Activated naive CD4-positive, alpha-beta T cell treated with anti-CD3 and anti-CD28 coated beads, Interleukin-2, amount 10 ng/mL, durations not matched to agents 7 days and 5 days (primary cell): ENCODE measurements around the gene ALG12.

ENCODE experiments used
- CTCF ChIA-PET: fragments of 350-600 bp; sonication (Branson Sonifier 250); formaldehyde crosslinking; loops from one replicate; lab custom pipeline; 2021; ENCODE audit warnings: antibody characterized with exemption; lab: Charles Lee
- DNase-seq: peaks from one replicate; pipeline ENCODE4 v3.0.0-alpha.2; 2020
- H3K27ac Mint-ChIP-seq: one replicate; pipeline ENCODE4 v1.8.0; 2021; ENCODE audit warnings: mild to moderate bottlenecking, moderate library complexity, mixed read lengths
- H3K27me3 Mint-ChIP-seq: one replicate; pipeline ENCODE4 v1.8.0; 2021; ENCODE audit warnings: mild to moderate bottlenecking, mixed read lengths
- H3K36me3 Mint-ChIP-seq: one replicate; pipeline ENCODE4 v1.8.0; 2021; ENCODE audit warnings: mixed read lengths
- H3K4me1 Mint-ChIP-seq: one replicate; pipeline ENCODE4 v1.8.0; 2021; ENCODE audit warnings: mixed read lengths
- H3K4me3 Mint-ChIP-seq: one replicate; pipeline ENCODE4 v1.8.0; 2021; ENCODE audit warnings: mild to moderate bottlenecking, moderate library complexity, mixed read lengths
- H3K9me3 Mint-ChIP-seq: one replicate; pipeline ENCODE4 v1.8.0; 2021; ENCODE audit warnings: mixed read lengths

ALG12 gene

GRCh38 chr22:49892226-49892899 lies 25.9 kb downstream of the ALG12 start:
- no peak for DNase-seq
- Mint-ChIP-seq H3K4me1 (no peaks in the 10 kb centered on the region), H3K4me3 (no peak overlapping the region), H3K36me3 (peaks cover 71% of the 10 kb centered on the region), H3K9me3 (peaks cover 9% of the 10 kb centered on the region), H3K27me3 (no peaks in the 10 kb centered on the region), H3K27ac (no peak overlapping the region)
- CTCF ChIA-PET = interaction anchor here (0.5 to 0.7 kb wide), 2 partner anchors 24 to 1631 kb away, joined by 3 to 4 read pairs; no protein-coding TSS in a partner anchor

DNA sequence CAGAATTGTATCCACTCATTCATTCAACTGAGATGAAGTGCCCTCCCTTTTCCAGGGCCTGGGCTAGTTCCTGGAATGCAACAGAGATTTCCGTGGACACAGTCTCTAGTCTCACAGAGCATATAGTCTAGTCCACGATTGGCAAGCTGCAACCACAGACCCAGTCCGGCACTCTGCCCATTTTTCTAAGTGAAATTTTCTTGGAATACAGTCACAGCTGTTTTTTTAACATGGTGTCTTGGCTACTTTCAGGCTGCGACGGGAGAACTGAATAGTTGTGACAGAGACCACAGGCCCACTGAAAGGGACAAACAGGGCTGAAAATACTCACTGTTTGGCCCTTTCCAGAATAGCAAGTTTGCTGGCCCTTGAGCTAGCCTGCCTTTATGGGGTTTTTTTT lies 29.2 kb downstream of the ALG12 start:
- H3K4me1 Mint-ChIP-seq = no peaks in the 10 kb centered on the region
- DNase-seq = no peak
- CTCF ChIA-PET = no interaction called here
- peaks cover 80% of the 10 kb centered on the region for H3K36me3 Mint-ChIP-seq
- H3K9me3 Mint-ChIP-seq = peaks cover 5% of the 10 kb centered on the region
- no peaks in the 10 kb centered on the region for H3K27me3 Mint-ChIP-seq
- H3K4me3 Mint-ChIP-seq = no peak overlapping the region
- H3K27ac Mint-ChIP-seq = no peak overlapping the region

- Mint-ChIP-seq H3K27ac (no peak overlapping the region), H3K4me1 (no peaks in the 10 kb centered on the region), H3K4me3 (no peak overlapping the region), H3K9me3 (peaks cover 5% of the 10 kb centered on the region), H3K36me3 (peaks cover 81% of the 10 kb centered on the region), H3K27me3 (no peaks in the 10 kb centered on the region)
- DNase-seq = no peak
- CTCF ChIA-PET = no interaction called here
Observed at GRCh38 chr22:49887702-49888101, 30.5 kb downstream of the ALG12 start.

DNA sequence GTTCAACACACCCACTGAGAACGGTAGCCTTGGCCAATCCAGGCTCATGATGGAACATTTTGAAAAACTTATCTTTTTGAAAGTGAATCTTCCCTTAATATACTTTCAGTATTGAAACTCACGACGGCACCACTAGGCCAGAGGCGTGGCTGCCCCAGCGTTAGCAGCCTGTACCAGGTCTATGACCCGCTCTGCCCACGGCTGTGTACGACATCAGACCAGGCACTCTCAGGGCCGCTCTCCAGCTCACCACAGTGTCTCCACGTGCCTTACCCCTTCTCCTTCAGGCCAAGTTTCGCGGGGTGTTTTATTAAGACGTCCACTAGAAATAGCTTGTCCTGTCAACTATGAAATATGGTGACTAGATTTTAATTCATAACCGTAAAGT lies 31.2 kb downstream of the ALG12 start:
- Mint-ChIP-seq H3K4me3 (no peak overlapping the region), H3K27me3 (no peaks in the 10 kb centered on the region), H3K27ac (no peak overlapping the region), H3K36me3 (peaks cover 75% of the 10 kb centered on the region), H3K4me1 (peaks cover 2% of the 10 kb centered on the region), H3K9me3 (peaks cover 5% of the 10 kb centered on the region)
- DNase-seq = no peak
- CTCF ChIA-PET = no interaction called here

DNA sequence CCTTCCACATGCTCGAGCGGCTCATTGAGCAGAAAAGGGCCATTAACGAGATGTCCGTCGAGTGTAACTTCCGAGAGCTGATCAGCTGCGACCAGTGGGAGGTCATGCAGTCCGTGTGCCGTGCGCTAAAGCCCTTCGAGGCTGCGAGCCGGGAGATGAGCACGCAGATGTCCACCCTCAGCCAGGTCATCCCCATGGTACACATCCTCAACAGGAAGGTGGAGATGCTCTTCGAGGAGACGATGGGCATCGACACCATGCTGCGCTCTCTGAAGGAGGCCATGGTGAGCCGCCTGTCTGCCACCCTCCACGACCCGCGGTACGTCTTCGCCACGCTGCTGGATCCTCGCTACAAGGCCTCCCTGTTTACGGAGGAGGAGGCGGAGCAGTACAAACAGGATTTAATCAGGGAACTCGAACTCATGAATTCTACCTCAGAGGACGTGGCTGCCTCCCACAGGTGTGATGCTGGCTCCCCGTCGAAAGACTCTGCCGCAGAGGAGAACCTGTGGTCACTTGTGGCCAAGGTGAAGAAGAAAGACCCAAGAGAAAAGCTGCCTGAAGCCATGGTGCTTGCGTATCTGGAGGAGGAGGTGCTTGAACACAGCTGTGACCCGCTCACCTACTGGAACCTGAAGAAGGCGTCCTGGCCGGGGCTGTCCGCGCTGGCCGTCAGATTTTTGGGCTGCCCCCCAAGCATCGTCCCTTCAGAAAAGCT lies 31.7 kb downstream of the ALG12 start:
- Mint-ChIP-seq H3K27me3 (no peaks in the 10 kb centered on the region), H3K27ac (no peak overlapping the region), H3K36me3 (peaks cover 74% of the 10 kb centered on the region), H3K9me3 (peaks cover 5% of the 10 kb centered on the region), H3K4me3 (no peak overlapping the region), H3K4me1 (peaks cover 2% of the 10 kb centered on the region)
- CTCF ChIA-PET = no interaction called here
- no peak for DNase-seq

DNA sequence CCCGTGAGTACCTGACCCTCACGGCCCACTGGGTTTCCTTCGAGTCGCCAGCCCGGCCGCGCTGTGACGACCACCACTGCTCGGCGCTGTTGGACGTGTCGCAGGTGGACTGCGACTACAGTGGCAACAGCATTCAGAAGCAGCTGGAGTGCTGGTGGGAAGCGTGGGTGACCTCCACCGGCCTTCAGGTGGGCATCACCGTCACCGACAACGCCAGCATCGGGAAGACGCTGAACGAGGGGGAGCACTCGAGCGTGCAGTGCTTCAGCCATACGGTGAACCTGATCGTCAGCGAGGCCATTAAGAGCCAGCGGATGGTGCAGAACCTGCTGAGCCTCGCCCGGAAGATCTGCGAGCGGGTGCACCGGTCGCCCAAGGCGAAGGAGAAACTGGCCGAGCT lies 32.4 kb downstream of the ALG12 start:
- Mint-ChIP-seq H3K27me3 (no peaks in the 10 kb centered on the region), H3K36me3 (peaks cover 68% of the 10 kb centered on the region)
- CTCF ChIA-PET = no interaction called here

DNA sequence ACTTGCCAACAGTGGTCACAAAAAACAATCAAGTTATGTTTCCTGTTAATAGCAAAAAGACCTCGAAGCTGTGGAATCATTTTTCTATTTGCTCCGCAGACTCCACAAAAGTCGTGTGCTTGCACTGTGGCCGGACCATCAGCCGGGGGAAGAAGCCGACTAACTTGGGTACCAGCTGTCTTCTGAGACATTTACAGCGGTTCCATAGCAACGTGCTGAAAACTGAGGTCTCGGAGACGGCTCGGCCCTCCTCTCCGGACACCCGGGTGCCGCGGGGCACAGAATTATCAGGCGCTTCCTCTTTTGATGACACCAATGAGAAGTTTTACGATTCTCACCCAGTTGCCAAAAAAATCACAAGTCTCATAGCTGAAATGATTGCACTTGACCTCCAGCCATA lies 33.0 kb downstream of the ALG12 start:
- H3K4me1 Mint-ChIP-seq = peaks cover 9% of the 10 kb centered on the region
- no peak overlapping the region for H3K4me3 Mint-ChIP-seq
- CTCF ChIA-PET = no interaction called here
- H3K9me3 Mint-ChIP-seq = no peaks in the 10 kb centered on the region
- H3K27ac Mint-ChIP-seq = no peak overlapping the region
- DNase-seq = no peak
- H3K27me3 Mint-ChIP-seq = no peaks in the 10 kb centered on the region
- H3K36me3 Mint-ChIP-seq = peaks cover 64% of the 10 kb centered on the region

More for the DNA sequence above, 32.4 kb downstream of the ALG12 start:
- Mint-ChIP-seq H3K4me3 (no peak overlapping the region), H3K9me3 (no peaks in the 10 kb centered on the region), H3K27ac (no peak overlapping the region), H3K4me1 (peaks cover 5% of the 10 kb centered on the region)
- no peak for DNase-seq

DNA sequence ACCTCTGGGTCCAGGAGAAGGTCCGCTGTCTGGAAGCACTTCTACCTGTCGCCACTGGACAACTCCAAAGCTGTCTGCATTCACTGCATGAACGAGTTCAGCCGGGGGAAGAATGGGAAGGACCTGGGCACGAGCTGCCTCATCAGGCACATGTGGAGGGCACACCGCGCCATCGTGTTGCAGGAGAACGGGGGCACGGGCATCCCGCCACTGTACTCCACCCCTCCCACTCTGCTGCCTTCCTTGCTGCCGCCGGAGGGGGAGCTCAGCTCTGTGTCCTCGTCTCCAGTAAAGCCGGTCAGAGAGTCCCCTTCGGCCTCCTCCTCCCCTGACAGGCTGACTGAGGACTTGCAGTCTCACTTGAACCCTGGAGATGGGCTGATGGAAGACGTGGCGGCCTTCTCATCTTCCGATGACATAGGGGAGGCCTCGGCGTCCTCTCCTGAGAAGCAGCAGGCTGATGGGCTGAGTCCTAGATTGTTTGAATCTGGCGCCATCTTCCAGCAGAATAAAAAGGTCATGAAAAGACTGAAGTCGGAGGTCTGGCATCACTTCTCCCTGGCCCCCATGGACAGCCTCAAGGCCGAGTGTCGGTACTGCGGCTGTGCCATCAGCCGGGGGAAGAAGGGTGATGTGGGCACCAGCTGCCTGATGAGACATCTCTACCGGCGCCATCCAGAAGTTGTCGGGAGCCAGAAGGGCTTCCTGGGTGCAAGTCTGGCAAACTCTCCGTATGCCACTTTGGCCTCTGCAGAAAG lies 33.6 kb downstream of the ALG12 start:
- Mint-ChIP-seq H3K4me1 (peaks cover 15% of the 10 kb centered on the region), H3K27ac (no peak overlapping the region), H3K9me3 (no peaks in the 10 kb centered on the region), H3K4me3 (no peak overlapping the region), H3K27me3 (no peaks in the 10 kb centered on the region), H3K36me3 (peaks cover 64% of the 10 kb centered on the region)
- CTCF ChIA-PET = no interaction called here
- no peak for DNase-seq

GRCh38 chr22:49884075-49884474 lies 34.2 kb downstream of the ALG12 start:
- H3K4me1 Mint-ChIP-seq = peaks cover 15% of the 10 kb centered on the region
- DNase-seq = no peak
- no peaks in the 10 kb centered on the region for H3K27me3 Mint-ChIP-seq
- H3K4me3 Mint-ChIP-seq = no peak overlapping the region
- no peaks in the 10 kb centered on the region for H3K9me3 Mint-ChIP-seq
- H3K36me3 Mint-ChIP-seq = peaks cover 60% of the 10 kb centered on the region
- CTCF ChIA-PET = no interaction called here
- no peak overlapping the region for H3K27ac Mint-ChIP-seq

DNA sequence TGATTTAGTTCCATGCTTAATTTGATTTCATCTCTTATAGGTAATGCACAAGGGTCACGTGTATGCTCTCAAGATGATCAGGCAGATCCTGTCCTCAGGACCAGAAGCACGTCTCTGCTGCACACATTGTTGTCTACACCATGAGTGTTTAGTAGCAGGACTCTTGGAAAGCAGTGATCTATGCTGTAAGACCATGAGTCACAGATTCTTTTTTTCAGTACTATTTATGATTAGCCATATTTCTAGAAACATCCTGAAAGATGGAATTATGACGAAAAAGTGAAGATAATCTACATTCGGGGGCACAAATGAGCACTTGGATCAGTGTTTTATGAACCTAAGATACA lies 35.0 kb downstream of the ALG12 start:
- Mint-ChIP-seq H3K27me3 (no peaks in the 10 kb centered on the region), H3K27ac (no peak overlapping the region), H3K4me1 (peaks cover 17% of the 10 kb centered on the region), H3K4me3 (no peak overlapping the region), H3K9me3 (no peaks in the 10 kb centered on the region), H3K36me3 (peaks cover 56% of the 10 kb centered on the region)
- no peak for DNase-seq
- CTCF ChIA-PET = no interaction called here

GRCh38 chr22:49882519-49883293 lies 35.5 kb downstream of the ALG12 start:
- peaks cover 17% of the 10 kb centered on the region for H3K4me1 Mint-ChIP-seq
- H3K36me3 Mint-ChIP-seq = peaks cover 55% of the 10 kb centered on the region
- no peaks in the 10 kb centered on the region for H3K9me3 Mint-ChIP-seq
- H3K4me3 Mint-ChIP-seq = no peak overlapping the region
- DNase-seq = no peak
- H3K27me3 Mint-ChIP-seq = no peaks in the 10 kb centered on the region
- CTCF ChIA-PET = no interaction called here
- H3K27ac Mint-ChIP-seq = no peak overlapping the region

DNA sequence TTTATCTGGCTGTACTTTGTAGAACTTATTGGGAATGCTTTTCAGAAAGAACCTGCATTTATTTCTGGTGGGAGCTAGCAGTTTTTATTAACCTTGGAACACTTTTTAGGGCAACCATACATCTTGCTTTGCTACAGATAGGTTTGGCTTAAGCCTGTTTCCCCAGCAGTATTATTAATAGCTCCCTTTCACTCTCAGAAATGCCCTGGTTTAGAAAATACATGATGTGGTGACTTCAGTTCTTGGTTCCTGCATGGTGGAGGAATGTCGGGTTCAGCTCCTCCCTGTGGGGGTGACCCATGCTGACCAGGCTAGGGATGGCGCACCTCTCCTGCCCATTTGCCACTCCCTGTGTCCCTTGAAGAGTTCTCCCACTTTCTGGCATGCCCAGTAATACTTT lies 36.4 kb downstream of the ALG12 start:
- peaks cover 17% of the 10 kb centered on the region for H3K4me1 Mint-ChIP-seq
- H3K4me3 Mint-ChIP-seq = no peak overlapping the region
- no peaks in the 10 kb centered on the region for H3K27me3 Mint-ChIP-seq
- CTCF ChIA-PET = interaction anchor here (0.8 kb wide), 1 partner anchor 9 kb away, joined by 3 read pairs; no protein-coding TSS in a partner anchor
- H3K9me3 Mint-ChIP-seq = no peaks in the 10 kb centered on the region
- H3K36me3 Mint-ChIP-seq = peaks cover 49% of the 10 kb centered on the region
- DNase-seq = no peak
- H3K27ac Mint-ChIP-seq = no peak overlapping the region

DNA sequence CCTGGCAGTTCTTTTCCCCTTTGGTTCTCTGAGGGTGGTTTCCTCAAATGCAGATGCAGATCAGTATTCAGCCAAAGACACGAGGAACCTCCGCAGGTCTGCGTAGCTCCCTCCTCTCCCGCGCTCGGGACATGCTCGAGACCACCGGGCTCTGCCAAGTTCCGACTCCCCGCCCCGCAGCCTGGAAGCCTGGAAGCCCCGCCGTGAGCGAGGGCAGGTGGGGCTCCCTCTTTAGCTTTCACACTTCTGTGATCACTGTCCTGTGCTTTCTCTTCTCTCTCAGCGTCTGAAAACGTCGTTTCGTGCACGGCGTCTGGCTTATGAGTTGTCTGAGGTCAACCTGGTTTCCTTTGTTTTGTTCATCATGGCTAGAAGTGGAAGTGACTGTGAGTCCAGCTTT lies 38.0 kb downstream of the ALG12 start:
- Mint-ChIP-seq H3K4me1 (peaks cover 20% of the 10 kb centered on the region), H3K9me3 (no peaks in the 10 kb centered on the region), H3K27ac (peak overlapping the region; percentile 79), H3K4me3 (no peak overlapping the region), H3K27me3 (no peaks in the 10 kb centered on the region), H3K36me3 (peaks cover 51% of the 10 kb centered on the region)
- peak; percentile 30 for DNase-seq
- CTCF ChIA-PET = no interaction called here

- H3K4me1 Mint-ChIP-seq = peaks cover 20% of the 10 kb centered on the region
- peaks cover 54% of the 10 kb centered on the region for H3K36me3 Mint-ChIP-seq
- peak overlapping the region; percentile 79 for H3K27ac Mint-ChIP-seq
- CTCF ChIA-PET = no interaction called here
- H3K27me3 Mint-ChIP-seq = no peaks in the 10 kb centered on the region
- DNase-seq = no peak
- H3K4me3 Mint-ChIP-seq = no peak overlapping the region
- no peaks in the 10 kb centered on the region for H3K9me3 Mint-ChIP-seq
Observed at GRCh38 chr22:49879871-49880270, 38.4 kb downstream of the ALG12 start.
